NCI-H2171 (cell line): ENCODE data around the gene CD164.
"Not testable (repeated sequence)": the region's sequence is repeated elsewhere in the genome, so short reads cannot be mapped to it uniquely, and the experiment has no call there.

ENCODE experiments used
- DNase-seq: peaks from one replicate; lab custom pipeline; 2025; lab: John Stamatoyannopoulos, UW

CD164 gene

GRCh38 chr6:109374326-109374892 lies 7.9 kb downstream of the CD164 start:
- no peak for DNase-seq

- no peak for DNase-seq
Measured at GRCh38 chr6:109373762-109374161, 8.5 kb downstream of the CD164 start.

- no peak for DNase-seq
Measured at GRCh38 chr6:109373331-109373730, 8.9 kb downstream of the CD164 start.

DNA sequence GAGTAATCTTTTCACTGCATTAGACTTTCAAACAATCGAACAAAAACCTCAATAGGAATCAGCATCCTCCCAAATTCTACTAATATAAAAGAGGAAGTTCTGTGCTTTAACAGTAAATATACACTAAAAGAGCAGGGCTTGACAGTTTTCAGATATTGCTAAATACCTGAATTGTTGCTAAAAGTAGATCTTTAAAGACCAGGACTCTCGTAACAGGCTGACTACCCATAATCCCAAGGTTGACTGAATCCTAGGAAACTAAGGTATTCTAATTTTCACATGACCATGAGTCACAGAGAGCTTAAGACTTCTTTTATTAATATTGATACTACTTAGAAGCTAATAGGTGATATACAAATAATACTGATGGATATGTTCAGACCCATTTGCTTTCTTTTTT lies 10.1 kb downstream of the CD164 start:
- DNase-seq, result no peak

GRCh38 chr6:109370792-109371191 lies 11.5 kb downstream of the CD164 start:
- DNase-seq, result no peak

GRCh38 chr6:109370336-109370735 lies 11.9 kb downstream of the CD164 start:
- DNase-seq, result no peak

- DNase-seq, result no peak
Measured at GRCh38 chr6:109369728-109370127, 12.5 kb downstream of the CD164 start.

- not testable (repeated sequence) for DNase-seq
Measured at GRCh38 chr6:109364382-109365078, 17.7 kb downstream of the CD164 start.

DNA sequence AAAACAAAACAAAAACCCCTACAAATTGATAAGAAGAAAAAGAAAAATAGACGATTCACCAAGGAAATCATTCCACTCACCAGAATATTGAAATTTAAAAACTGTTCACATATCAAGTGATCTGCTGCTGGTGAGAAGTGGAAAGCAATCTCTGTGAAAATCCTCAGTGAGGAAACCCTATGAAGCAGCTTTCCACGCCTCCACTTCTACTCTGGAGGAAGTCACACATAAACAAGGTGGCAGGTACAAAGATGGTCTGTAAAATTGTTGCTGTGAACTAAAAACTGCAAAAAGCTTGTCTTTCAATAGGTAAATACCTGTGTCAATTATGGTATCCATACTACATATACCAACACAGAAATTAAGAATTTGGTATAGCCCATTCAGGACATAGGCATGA lies 18.5 kb downstream of the CD164 start:
- DNase-seq, result no peak

- no peak for DNase-seq
Measured at GRCh38 chr6:109362102-109362884, 20.0 kb downstream of the CD164 start.

DNA sequence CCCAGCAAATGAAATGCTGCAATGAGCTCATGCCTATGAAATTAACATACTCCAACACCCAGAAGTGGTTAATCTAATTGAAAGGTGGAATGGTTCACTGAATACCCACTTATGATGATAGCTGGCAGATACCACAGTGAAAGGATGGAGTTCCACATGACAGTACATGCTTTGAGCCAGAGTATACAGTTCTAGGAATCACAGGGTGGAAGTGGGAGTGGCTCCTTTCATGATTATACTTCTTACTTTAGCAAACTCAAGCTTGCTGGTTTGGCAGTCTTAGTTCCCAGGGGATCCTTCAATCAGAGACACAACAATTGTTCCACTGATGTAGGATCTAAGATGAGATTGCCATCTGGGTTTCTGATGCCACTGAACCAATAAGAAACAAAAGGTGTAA lies 21.5 kb downstream of the CD164 start:
- no peak for DNase-seq

GRCh38 chr6:109360281-109360680 lies 22.0 kb downstream of the CD164 start:
- DNase-seq, result no peak

- no peak for DNase-seq
Measured at GRCh38 chr6:109359248-109359647, 23.0 kb downstream of the CD164 start.

- no peak for DNase-seq
Measured at GRCh38 chr6:109358204-109358603, 24.1 kb downstream of the CD164 start.

DNA sequence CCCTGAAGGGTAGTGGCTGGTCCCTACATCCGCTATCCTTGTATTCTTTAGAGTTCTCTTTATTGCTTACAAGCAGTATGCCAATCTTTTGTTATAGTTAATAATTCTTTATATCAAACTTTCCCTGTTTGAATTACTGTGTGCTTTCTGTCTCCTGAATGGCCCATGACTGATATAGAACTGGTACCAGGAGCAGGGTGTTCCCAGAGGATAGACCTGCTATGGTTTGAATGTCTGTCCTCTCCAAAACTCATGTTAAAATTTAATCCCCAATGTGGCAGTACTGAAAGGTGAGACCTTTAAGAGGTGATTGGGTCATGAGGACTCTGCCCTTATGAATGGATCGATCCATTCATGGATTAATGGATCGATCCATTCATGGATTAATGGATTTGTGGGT lies 26.0 kb downstream of the CD164 start:
- no peak for DNase-seq

DNA sequence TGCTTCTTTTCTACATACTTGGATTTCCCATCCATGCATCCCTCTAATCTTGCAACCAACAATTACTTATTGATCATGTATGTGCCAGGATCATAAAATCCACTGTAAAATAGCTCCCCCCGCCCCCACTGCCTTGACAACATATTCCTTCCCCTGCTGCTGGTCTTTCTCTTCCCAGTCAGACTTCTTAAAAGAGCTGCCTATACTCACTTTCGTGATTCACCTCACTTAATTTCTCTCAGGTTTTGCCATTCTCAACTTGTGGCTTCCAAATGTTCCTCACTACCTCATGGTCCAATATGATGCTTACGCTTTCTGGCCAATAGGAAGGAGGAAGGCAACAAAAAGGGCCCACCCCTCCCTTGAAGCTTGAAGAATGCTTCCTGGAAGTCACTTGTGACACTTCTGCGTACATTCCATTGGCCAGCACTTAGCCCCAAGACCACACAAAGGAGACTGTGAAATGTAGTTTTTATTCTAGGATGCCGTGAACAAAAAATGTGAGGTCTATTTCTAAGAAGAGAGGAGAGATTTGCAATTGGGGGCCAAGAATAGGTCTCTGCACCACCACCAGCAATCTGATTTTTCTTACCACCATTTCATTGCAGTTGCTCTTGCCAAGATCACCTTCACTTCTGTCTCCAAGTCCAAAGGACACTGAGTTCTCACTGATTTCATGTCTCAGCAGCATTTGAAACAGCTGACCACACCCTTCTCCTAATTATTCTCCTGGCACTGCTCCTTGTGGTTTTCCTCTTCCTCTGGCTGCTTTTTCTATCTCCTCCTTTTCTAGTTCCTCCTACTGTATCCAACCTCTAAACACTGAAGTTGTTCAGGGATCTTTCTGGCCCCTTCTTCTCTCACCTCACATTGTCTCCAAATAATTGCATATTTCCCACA lies 30.8 kb downstream of the CD164 start:
- no peak for DNase-seq

DNA sequence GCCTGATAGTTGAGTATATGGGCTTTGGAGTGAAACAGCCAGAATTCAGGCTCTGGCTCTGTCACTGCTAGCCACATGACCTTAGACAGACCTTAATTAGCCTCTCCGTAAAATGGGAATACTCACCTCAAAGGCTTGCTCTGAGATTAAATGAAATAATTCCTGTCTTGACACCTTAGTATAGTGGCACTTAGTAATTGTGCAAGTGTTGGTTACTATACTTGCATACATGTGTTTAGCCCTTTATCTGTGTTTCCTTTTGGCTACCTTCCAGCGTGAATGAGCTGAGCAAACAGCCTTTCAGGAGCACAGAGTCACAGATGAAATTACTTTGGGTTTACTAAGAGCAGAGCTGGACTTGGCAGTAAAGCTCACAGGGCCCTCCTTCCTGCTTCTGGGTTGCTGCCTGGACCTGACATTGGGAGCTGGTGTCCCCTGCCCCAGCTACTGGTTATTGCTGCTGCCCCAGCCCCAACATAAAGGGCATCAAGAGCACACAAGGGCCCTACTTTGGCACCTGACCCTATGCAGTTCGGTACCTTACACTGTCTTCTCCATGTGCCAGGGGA lies 32.8 kb downstream of the CD164 start:
- no peak for DNase-seq

GRCh38 chr6:109348226-109348625 lies 34.0 kb downstream of the CD164 start:
- DNase-seq, result no peak

- DNase-seq, result no peak
Measured at GRCh38 chr6:109347779-109348178, 34.5 kb downstream of the CD164 start.

GRCh38 chr6:109345986-109346385 lies 36.3 kb downstream of the CD164 start:
- no peak for DNase-seq

GRCh38 chr6:109344226-109344625 lies 38.0 kb downstream of the CD164 start:
- no peak for DNase-seq

DNA sequence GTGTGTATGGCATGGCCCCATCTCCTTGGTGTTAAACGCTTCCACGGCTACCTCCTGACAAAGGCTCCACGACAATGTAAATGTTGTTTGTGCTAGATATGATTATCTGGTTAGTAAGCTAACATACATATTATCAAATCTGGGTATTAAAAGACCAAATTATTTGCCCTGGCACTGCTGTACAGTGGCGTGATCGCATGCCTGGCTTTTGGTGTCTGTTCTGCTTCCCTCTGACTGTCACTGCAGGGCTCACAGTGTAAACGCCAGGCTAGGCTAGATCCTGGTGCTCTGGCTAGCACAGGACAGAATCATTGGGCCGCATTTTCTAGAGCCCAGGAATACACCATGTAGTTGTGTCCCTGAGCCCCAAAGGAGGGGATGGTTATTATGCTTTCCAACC lies 38.7 kb downstream of the CD164 start:
- DNase-seq, result no peak
